Measurements from ENCODE around the gene UBN2. TPM values are rescaled to one million over a fixed set of nuclear protein-coding genes. Genes with fewer than 3 reads are reported as not detected.
A peak's percentile ranks its signal among the peaks of the same experiment; 100 is the strongest.

Gene UBN2
- total and polyA plus RNA-seq, 8 donors: 0.76 to 23.9 (median 6.3) TPM

- 92 to 97% (median 96%) methylated on average over 2 of the region's 2 CpGs for WGBS, 5 donors
- peak overlapping the region in 1 of 5 donors; percentile 25 for H3K27ac ChIP-seq
- H3K4me3 ChIP-seq: no peak overlapping the region
- H3K27me3 ChIP-seq: no peaks in the 10 kb centered on the region
- no peaks in the 10 kb centered on the region for H3K36me3 ChIP-seq
- H3K4me1 ChIP-seq: peaks cover 8 to 20% (median 14%) of the 10 kb centered on the region in 4 donors
- intact Hi-C loops (cut with DNase I; ENCODE audit: low total_unique reads): no loop called here
- no peaks in the 10 kb centered on the region for H3K9me3 ChIP-seq
- TF ChIP-seq EP300 (IDR thresholded peaks at IDR 0.05) (no peak), POLR2A (IDR thresholded peaks at IDR 0.05) (no peak), POLR2AphosphoS5 (IDR thresholded peaks at IDR 0.05) (no peak)
- TF ChIP-seq, protein P1, sequence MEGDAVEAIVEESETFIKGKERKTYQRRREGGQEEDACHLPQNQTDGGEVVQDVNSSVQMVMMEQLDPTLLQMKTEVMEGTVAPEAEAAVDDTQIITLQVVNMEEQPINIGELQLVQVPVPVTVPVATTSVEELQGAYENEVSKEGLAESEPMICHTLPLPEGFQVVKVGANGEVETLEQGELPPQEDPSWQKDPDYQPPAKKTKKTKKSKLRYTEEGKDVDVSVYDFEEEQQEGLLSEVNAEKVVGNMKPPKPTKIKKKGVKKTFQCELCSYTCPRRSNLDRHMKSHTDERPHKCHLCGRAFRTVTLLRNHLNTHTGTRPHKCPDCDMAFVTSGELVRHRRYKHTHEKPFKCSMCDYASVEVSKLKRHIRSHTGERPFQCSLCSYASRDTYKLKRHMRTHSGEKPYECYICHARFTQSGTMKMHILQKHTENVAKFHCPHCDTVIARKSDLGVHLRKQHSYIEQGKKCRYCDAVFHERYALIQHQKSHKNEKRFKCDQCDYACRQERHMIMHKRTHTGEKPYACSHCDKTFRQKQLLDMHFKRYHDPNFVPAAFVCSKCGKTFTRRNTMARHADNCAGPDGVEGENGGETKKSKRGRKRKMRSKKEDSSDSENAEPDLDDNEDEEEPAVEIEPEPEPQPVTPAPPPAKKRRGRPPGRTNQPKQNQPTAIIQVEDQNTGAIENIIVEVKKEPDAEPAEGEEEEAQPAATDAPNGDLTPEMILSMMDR (IDR thresholded peaks at IDR 0.05): no peak
- DNase-seq: no peak
Measured at GRCh38 chr7:139339025-139339424, 108.0 kb downstream of the UBN2 start.

DNA sequence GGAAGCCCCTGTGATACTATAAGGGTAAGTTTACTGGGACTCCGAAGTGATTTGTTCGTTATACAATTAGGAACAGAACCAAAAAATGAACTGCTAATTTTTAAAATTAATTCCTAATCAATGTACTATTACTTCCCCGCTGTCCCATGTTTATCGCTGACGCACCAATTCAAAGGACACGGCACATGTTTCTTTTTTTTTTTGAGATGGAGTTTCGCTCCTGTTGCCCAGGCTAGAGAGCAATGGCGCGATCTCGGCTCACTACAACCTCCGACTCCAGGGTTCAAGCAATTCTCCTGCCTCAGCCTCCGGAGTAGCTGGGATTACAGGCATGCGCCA lies 108.6 kb downstream of the UBN2 start:
- peak overlapping the region; percentile 57 to 95 (median 72) for H3K4me3 ChIP-seq
- H3K36me3 ChIP-seq: no peaks in the 10 kb centered on the region
- peak overlapping the region; percentile 97 to 100 (median 100) for H3K27ac ChIP-seq
- intact Hi-C loops (cut with DNase I; ENCODE audit: low total_unique reads): no loop called here
- no peaks in the 10 kb centered on the region for H3K27me3 ChIP-seq
- WGBS, 5 donors: 77 to 85% (median 81%) methylated on average over 13 of the region's 13 CpGs
- peaks cover 8 to 22% (median 14%) of the 10 kb centered on the region in 4 donors for H3K4me1 ChIP-seq
- no peaks in the 10 kb centered on the region for H3K9me3 ChIP-seq
- TF ChIP-seq, protein P1 (IDR thresholded peaks at IDR 0.05): no peak
- TF ChIP-seq POLR2AphosphoS5 (IDR thresholded peaks at IDR 0.05) (no peak), POLR2A (IDR thresholded peaks at IDR 0.05) (no peak), EP300 (IDR thresholded peaks at IDR 0.05) (no peak)
- DNase-seq: no peak

- Histone ChIP-seq H3K27me3 (no peaks in the 10 kb centered on the region), H3K9me3 (no peaks in the 10 kb centered on the region), H3K27ac (peak overlapping the region; percentile 97 to 100 (median 100)), H3K4me3 (peak overlapping the region; percentile 57 to 95 (median 72)), H3K4me1 (peaks cover 8 to 22% (median 14%) of the 10 kb centered on the region in 4 donors), H3K36me3 (peaks cover 0 to 1% (median under 1%) of the 10 kb centered on the region in 4 donors)
- peak; percentile 99 for DNase-seq
- WGBS, 5 donors: 2 to 4% (median 2%) methylated on average over 47 to 66 of the region's 66 CpGs
- TF ChIP-seq EP300 (IDR thresholded peaks at IDR 0.05): no peak
- TF ChIP-seq, protein P1 (IDR thresholded peaks at IDR 0.05): peak in 5 of 7 experiments; percentile 57 to 85 (median 66)
- TF ChIP-seq POLR2AphosphoS5 (IDR thresholded peaks at IDR 0.05): peak; percentile 76 to 94 (median 86)
- intact Hi-C loops (cut with DNase I; ENCODE audit: low total_unique reads): no loop called here
Measured at GRCh38 chr7:139340037-139340807, 109.2 kb downstream of the UBN2 start.

DNA sequence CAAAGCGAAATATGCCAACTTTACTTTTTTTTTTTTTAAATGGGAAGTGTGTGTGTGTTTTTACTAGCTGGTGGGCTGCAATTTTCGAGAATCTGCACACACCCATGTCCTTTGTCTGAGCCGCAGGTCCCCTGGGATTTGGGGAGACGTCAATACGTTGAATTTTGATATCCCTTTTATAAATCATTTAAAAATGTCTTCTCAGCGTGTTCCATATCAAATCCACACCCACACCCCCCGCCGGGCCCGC lies 109.7 kb downstream of the UBN2 start:
- TF ChIP-seq, protein P1 (IDR thresholded peaks at IDR 0.05): no peak
- no peak for TF ChIP-seq POLR2A (IDR thresholded peaks at IDR 0.05)
- TF ChIP-seq POLR2AphosphoS5 (IDR thresholded peaks at IDR 0.05): no peak
- TF ChIP-seq EP300 (IDR thresholded peaks at IDR 0.05): no peak
- H3K4me1 ChIP-seq: peaks cover 8 to 22% (median 14%) of the 10 kb centered on the region in 4 donors
- H3K36me3 ChIP-seq: peaks cover 0 to 6% (median 5%) of the 10 kb centered on the region in 4 donors
- peak overlapping the region; percentile 57 to 95 (median 72) for H3K4me3 ChIP-seq
- H3K9me3 ChIP-seq: no peaks in the 10 kb centered on the region
- DNase-seq: no peak
- H3K27me3 ChIP-seq: no peaks in the 10 kb centered on the region
- 0 to 1% (median 0%) methylated on average over 9 of the region's 9 CpGs for WGBS, 5 donors
- intact Hi-C loops (cut with DNase I; ENCODE audit: low total_unique reads): no loop called here
- peak overlapping the region; percentile 97 to 100 (median 100) for H3K27ac ChIP-seq

All from stomach (tissue), 9 donors.